OCI-LY3 (cell line): ENCODE measurements around the gene NRG3.

Experiments used
- H2AFZ ChIP-seq: fragments of 200-600, 300-600 bp; shearing (Covaris generic); 2 replicates; pipeline ENCODE4 v1.6.0; 2014; ENCODE audit warnings: antibody characterized with exemption, low read depth, low read length
- H3K27ac ChIP-seq: fragments of 200-600, 300-600 bp; sonication (generic); 2 replicates; pipeline ENCODE4 v1.5.1; 2014; ENCODE audit warnings: mild to moderate bottlenecking, low read length, moderate library complexity, mixed read lengths
- H3K27me3 ChIP-seq: fragments of 200-600, 300-600 bp; sonication (generic); 2 replicates; pipeline ENCODE4 v1.6.1; 2014; ENCODE audit warnings: low read depth, low read length, mixed read lengths
- H3K36me3 ChIP-seq: fragments of 200-600, 300-600 bp; sonication (generic); replicated peaks from 2 replicates; pipeline ENCODE3; 2014; ENCODE audit warnings: low read depth, low read length, mixed read lengths
- H3K4me1 ChIP-seq: fragments of 300-600, 200-600 bp; sonication (generic); 2 replicates; pipeline ENCODE4 v1.6.1; 2014; ENCODE audit warnings: low read length, mixed read lengths
- H3K4me2 ChIP-seq: fragments of 200-600, 300-600 bp; sonication (generic); 2 replicates; pipeline ENCODE4 v1.6.1; 2014; ENCODE audit warnings: low read length, mixed read lengths
- H3K4me3 ChIP-seq: fragments of 300-600, 200-600 bp; sonication (generic); 2 replicates; pipeline ENCODE4 v1.5.1; 2014; ENCODE audit warnings: antibody characterized with exemption, mild to moderate bottlenecking, low read length, moderate library complexity
- H3K79me2 ChIP-seq: fragments of 300-600, 200-600 bp; shearing (Covaris generic); 2 replicates; pipeline ENCODE4 v1.6.1; 2014; ENCODE audit warnings: mild to moderate bottlenecking, low read length, mixed read lengths
- H3K9ac ChIP-seq: fragments of 300-600, 200-600 bp; shearing (Covaris generic); 2 replicates; pipeline ENCODE4 v1.6.0; 2014; ENCODE audit warnings: mild to moderate bottlenecking, low read length, moderate library complexity
- H3K9me3 ChIP-seq: fragments of 200-600, 300-600 bp; shearing (Covaris generic); 2 replicates; pipeline ENCODE4 v1.6.1; 2014; ENCODE audit warnings: low read length, mixed read lengths; ENCODE audit not compliant: insufficient read depth
- H4K20me1 ChIP-seq: fragments of 200-600, 300-600 bp; sonication (generic); 2 replicates; pipeline ENCODE4 v1.6.1; 2016; ENCODE audit warnings: low read length, mixed read lengths; ENCODE audit not compliant: insufficient read depth
- CTCF ChIP-seq: fragments of 200-600, 300-600 bp; sonication (generic); IDR thresholded peaks from 2 replicates; pipeline ENCODE4 v1.5.1; 2014; ENCODE audit warnings: antibody characterized with exemption, low read length, low read depth
- EZH2phosphoT487 ChIP-seq: fragments of 200-600 bp; shearing (Covaris generic); IDR thresholded peaks from 2 replicates; pipeline ENCODE4 v1.6.1; 2018; ENCODE audit warnings: antibody characterized with exemption, mixed run types, low read depth

NRG3 gene

GRCh38 chr10:81996927-81997326 is 121.9 kb downstream of the NRG3 start:
- no peak overlapping the region for H2AFZ ChIP-seq
- no peaks in the 10 kb centered on the region for H3K36me3 ChIP-seq
- no peak overlapping the region for H3K4me3 ChIP-seq
- H3K4me2 ChIP-seq: no peak overlapping the region
- TF ChIP-seq CTCF (no peak), EZH2phosphoT487 (no peak)
- H3K79me2 ChIP-seq: no peaks in the 10 kb centered on the region
- H3K9ac ChIP-seq: no peak overlapping the region
- no peaks in the 10 kb centered on the region for H3K9me3 ChIP-seq
- no peak overlapping the region for H3K27ac ChIP-seq
- H3K4me1 ChIP-seq: no peaks in the 10 kb centered on the region
- no peaks in the 10 kb centered on the region for H3K27me3 ChIP-seq
- H4K20me1 ChIP-seq: no peaks in the 10 kb centered on the region

- H4K20me1 ChIP-seq: no peaks in the 10 kb centered on the region
- H3K4me2 ChIP-seq: no peak overlapping the region
- no peaks in the 10 kb centered on the region for H3K36me3 ChIP-seq
- no peak overlapping the region for H3K9ac ChIP-seq
- TF ChIP-seq EZH2phosphoT487 (no peak), CTCF (no peak)
- H3K27me3 ChIP-seq: no peaks in the 10 kb centered on the region
- no peak overlapping the region for H3K27ac ChIP-seq
- no peaks in the 10 kb centered on the region for H3K9me3 ChIP-seq
- no peaks in the 10 kb centered on the region for H3K79me2 ChIP-seq
- no peak overlapping the region for H2AFZ ChIP-seq
- H3K4me1 ChIP-seq: no peaks in the 10 kb centered on the region
- H3K4me3 ChIP-seq: no peak overlapping the region
Measured at GRCh38 chr10:82020999-82021398, 146.0 kb downstream of the NRG3 start.

- no peak overlapping the region for H3K9ac ChIP-seq
- no peaks in the 10 kb centered on the region for H3K36me3 ChIP-seq
- no peaks in the 10 kb centered on the region for H3K9me3 ChIP-seq
- no peak overlapping the region for H3K4me2 ChIP-seq
- TF ChIP-seq CTCF (no peak), EZH2phosphoT487 (no peak)
- no peak overlapping the region for H3K27ac ChIP-seq
- H3K27me3 ChIP-seq: no peaks in the 10 kb centered on the region
- no peak overlapping the region for H2AFZ ChIP-seq
- H3K4me1 ChIP-seq: no peaks in the 10 kb centered on the region
- no peak overlapping the region for H3K4me3 ChIP-seq
- H3K79me2 ChIP-seq: no peaks in the 10 kb centered on the region
- no peaks in the 10 kb centered on the region for H4K20me1 ChIP-seq
Measured at GRCh38 chr10:82027711-82028110, 152.7 kb downstream of the NRG3 start.

GRCh38 chr10:82037076-82037475 is 162.1 kb downstream of the NRG3 start:
- TF ChIP-seq CTCF (no peak), EZH2phosphoT487 (no peak)
- H3K9me3 ChIP-seq: no peaks in the 10 kb centered on the region

More at GRCh38 chr10:82037076-82037475, 162.1 kb downstream of the NRG3 start:
- Histone ChIP-seq H3K36me3 (no peaks in the 10 kb centered on the region), H3K79me2 (no peaks in the 10 kb centered on the region), H3K4me3 (no peak overlapping the region), H4K20me1 (no peaks in the 10 kb centered on the region), H3K4me1 (no peaks in the 10 kb centered on the region), H2AFZ (no peak overlapping the region), H3K9ac (no peak overlapping the region), H3K4me2 (no peak overlapping the region), H3K27me3 (no peaks in the 10 kb centered on the region), H3K27ac (no peak overlapping the region)
